K562 (cell line): ENCODE data around the gene LRRFIP2.
A peak's percentile ranks its signal among the peaks of the same experiment; 100 is the strongest.

ENCODE experiments used
- CEBPB ChIP-seq: fragments of 450-650 bp; IDR thresholded peaks from 2 replicates; pipeline ENCODE4 v1.6.1; 2016; ENCODE audit warnings: missing genetic modification characterization, missing compliant biosample characterization
- FIP1L1 ChIP-seq: fragments of 200-400 bp; formaldehyde crosslinking; IDR thresholded peaks from 2 replicates; pipeline ENCODE4 v1.6.1; 2018; ENCODE audit warnings: mild to moderate bottlenecking, low read depth, low read length; ENCODE audit not compliant: poor library complexity, severe bottlenecking
- FOXA3 ChIP-seq, 2 experiments: fragments of 450-650 bp in 1 of 2; sonication (generic) in 1 of 2; formaldehyde crosslinking; IDR thresholded peaks in 1 of 2; conservative IDR thresholded peaks in 1 of 2; 2 replicates each; pipeline versions ENCODE4 v1.4.0 to v1.8.0; 2020 to 2022; ENCODE audit warnings: mild to moderate bottlenecking in 2 of 2, missing genetic modification reagents in 1 of 2
- FOXJ2 ChIP-seq: fragments of 200-800 bp; sonication (Bioruptor generic); IDR thresholded peaks from 2 replicates; pipeline ENCODE4 v1.6.1; 2016; ENCODE audit warnings: missing genetic modification characterization, missing compliant biosample characterization
- GABPB1 ChIP-seq: sonication (generic); formaldehyde crosslinking; IDR thresholded peaks from 2 replicates; pipeline ENCODE4 v1.8.0; 2022; ENCODE audit warnings: mild to moderate bottlenecking, missing genetic modification reagents
- RCOR1 ChIP-seq, 2 experiments: IDR thresholded peaks; 2 replicates each; pipeline ENCODE4 v1.6.1; 2012; ENCODE audit warnings: low read depth in 2 of 2, low read length in 2 of 2, borderline replicate concordance in 1 of 2, improper control_type of control experiment in 1 of 2
- TRIM28 ChIP-seq: fragments of 450-650 bp; IDR thresholded peaks from 2 replicates; pipeline ENCODE4 v1.6.1; 2017
- ZNF384 ChIP-seq: IDR thresholded peaks from 2 replicates; pipeline ENCODE4 v1.6.1; 2012; ENCODE audit warnings: low read depth, low read length, improper control_type of control experiment
- ZSCAN29 ChIP-seq: fragments of 450-650 bp; IDR thresholded peaks from 2 replicates; pipeline ENCODE4 v1.6.1; 2017
- TF ChIP-seq, protein P1 (sequence below): IDR thresholded peaks from 2 replicates; pipeline ENCODE4 v1.6.1; 2011; ENCODE audit warnings: borderline replicate concordance, low read depth, mild to moderate bottlenecking, moderate library complexity, low read length; ENCODE audit not compliant: insufficient read depth, poor library complexity, severe bottlenecking
- TF ChIP-seq, protein P2 (sequence below), 2 experiments: fragments of 450-650 bp; formaldehyde crosslinking in 1 of 2; IDR thresholded peaks; 2 replicates each; pipeline versions ENCODE4 v1.4.0 to v1.6.1; 2014 to 2020; ENCODE audit warnings: mild to moderate bottlenecking in 2 of 2, borderline replicate concordance in 1 of 2, low read depth in 1 of 2
- TF ChIP-seq, protein P3 (sequence below), 3 experiments: IDR thresholded peaks in 2 of 3; conservative IDR thresholded peaks in 1 of 3; 2 replicates each; pipeline ENCODE4 v1.5.1; 2011 to 2012; ENCODE audit warnings: low read length in 3 of 3, mild to moderate bottlenecking in 3 of 3, control low read depth in 2 of 3, improper control_type of control experiment in 1 of 3, inconsistent platforms in 1 of 3, low read depth in 1 of 3, mixed read lengths in 1 of 3, moderate library complexity in 1 of 3; ENCODE audit not compliant: insufficient read depth in 2 of 3

DNA sequence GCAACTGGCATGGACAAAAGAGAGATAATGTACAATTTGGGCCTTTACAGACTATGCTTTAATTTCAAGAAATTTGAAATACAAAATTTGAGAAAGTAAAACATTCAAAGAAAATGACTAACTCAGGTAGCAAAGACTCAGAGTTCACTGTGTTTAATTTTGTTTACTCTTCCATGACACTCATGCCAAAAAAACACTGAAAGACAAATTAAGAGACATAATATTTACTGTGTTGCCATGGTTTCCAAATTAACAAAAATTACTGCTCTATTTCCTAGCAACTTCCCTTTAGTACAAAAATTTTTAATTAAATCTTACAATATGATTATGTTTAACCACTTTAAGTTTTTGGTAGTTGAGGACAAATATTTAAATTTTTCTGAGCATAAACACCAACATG, 29.6 kb downstream of the LRRFIP2 start:
- TF ChIP-seq, protein P1, sequence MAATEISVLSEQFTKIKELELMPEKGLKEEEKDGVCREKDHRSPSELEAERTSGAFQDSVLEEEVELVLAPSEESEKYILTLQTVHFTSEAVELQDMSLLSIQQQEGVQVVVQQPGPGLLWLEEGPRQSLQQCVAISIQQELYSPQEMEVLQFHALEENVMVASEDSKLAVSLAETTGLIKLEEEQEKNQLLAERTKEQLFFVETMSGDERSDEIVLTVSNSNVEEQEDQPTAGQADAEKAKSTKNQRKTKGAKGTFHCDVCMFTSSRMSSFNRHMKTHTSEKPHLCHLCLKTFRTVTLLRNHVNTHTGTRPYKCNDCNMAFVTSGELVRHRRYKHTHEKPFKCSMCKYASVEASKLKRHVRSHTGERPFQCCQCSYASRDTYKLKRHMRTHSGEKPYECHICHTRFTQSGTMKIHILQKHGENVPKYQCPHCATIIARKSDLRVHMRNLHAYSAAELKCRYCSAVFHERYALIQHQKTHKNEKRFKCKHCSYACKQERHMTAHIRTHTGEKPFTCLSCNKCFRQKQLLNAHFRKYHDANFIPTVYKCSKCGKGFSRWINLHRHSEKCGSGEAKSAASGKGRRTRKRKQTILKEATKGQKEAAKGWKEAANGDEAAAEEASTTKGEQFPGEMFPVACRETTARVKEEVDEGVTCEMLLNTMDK = no peak
- TF ChIP-seq CEBPB (tag) (no peak), GABPB1 (CRISPR knock-in tag) (no peak), TRIM28 (no peak), ZNF384 (no peak), FOXJ2 (peak; percentile 98), FOXA3 (CRISPR knock-in tag; conservative IDR thresholded peaks at IDR 0.05 in 1 of 2, IDR thresholded peaks at IDR 0.05 in 1 of 2) (no peak), RCOR1 (IDR thresholded peaks at IDR 0.05; ENCODE audit: borderline replicate concordance in 1 of 2, low read depth in 2 of 2, low read length in 2 of 2) (no peak), FIP1L1 (no peak), ZSCAN29 (no peak)
- TF ChIP-seq, protein P2, sequence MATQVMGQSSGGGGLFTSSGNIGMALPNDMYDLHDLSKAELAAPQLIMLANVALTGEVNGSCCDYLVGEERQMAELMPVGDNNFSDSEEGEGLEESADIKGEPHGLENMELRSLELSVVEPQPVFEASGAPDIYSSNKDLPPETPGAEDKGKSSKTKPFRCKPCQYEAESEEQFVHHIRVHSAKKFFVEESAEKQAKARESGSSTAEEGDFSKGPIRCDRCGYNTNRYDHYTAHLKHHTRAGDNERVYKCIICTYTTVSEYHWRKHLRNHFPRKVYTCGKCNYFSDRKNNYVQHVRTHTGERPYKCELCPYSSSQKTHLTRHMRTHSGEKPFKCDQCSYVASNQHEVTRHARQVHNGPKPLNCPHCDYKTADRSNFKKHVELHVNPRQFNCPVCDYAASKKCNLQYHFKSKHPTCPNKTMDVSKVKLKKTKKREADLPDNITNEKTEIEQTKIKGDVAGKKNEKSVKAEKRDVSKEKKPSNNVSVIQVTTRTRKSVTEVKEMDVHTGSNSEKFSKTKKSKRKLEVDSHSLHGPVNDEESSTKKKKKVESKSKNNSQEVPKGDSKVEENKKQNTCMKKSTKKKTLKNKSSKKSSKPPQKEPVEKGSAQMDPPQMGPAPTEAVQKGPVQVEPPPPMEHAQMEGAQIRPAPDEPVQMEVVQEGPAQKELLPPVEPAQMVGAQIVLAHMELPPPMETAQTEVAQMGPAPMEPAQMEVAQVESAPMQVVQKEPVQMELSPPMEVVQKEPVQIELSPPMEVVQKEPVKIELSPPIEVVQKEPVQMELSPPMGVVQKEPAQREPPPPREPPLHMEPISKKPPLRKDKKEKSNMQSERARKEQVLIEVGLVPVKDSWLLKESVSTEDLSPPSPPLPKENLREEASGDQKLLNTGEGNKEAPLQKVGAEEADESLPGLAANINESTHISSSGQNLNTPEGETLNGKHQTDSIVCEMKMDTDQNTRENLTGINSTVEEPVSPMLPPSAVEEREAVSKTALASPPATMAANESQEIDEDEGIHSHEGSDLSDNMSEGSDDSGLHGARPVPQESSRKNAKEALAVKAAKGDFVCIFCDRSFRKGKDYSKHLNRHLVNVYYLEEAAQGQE (IDR thresholded peaks at IDR 0.05; ENCODE audit: borderline replicate concordance) = no peak
- TF ChIP-seq, protein P2 (CRISPR knock-in tag; IDR thresholded peaks at IDR 0.05; ENCODE audit: low read depth) = no peak
- TF ChIP-seq, protein P3, sequence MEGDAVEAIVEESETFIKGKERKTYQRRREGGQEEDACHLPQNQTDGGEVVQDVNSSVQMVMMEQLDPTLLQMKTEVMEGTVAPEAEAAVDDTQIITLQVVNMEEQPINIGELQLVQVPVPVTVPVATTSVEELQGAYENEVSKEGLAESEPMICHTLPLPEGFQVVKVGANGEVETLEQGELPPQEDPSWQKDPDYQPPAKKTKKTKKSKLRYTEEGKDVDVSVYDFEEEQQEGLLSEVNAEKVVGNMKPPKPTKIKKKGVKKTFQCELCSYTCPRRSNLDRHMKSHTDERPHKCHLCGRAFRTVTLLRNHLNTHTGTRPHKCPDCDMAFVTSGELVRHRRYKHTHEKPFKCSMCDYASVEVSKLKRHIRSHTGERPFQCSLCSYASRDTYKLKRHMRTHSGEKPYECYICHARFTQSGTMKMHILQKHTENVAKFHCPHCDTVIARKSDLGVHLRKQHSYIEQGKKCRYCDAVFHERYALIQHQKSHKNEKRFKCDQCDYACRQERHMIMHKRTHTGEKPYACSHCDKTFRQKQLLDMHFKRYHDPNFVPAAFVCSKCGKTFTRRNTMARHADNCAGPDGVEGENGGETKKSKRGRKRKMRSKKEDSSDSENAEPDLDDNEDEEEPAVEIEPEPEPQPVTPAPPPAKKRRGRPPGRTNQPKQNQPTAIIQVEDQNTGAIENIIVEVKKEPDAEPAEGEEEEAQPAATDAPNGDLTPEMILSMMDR (IDR thresholded peaks at IDR 0.05 in 2 of 3, conservative IDR thresholded peaks at IDR 0.05 in 1 of 3; ENCODE audit: insufficient read depth in 2 of 3, low read depth in 1 of 3, low read length in 3 of 3) = no peak
